ENCODE results near the gene HMGCLL1.

DNA sequence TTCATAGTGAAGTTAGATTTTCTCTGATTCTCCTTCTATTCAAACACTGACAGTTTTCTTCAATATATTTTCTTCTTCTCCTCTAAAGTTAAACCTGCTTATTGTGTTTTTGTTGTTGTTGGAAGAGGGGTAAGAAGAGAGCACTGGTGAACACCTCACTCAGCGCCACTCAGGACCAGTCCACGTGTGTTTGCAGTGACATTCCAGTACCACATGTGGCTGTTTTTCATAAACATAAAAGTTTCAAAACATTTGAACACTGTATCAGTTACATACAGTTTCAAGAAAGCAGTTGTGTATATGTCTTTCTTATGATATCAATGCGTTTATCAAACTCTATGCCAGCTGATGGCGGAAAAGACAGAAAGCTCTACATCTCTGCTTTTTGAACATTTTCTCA is 86.7 kb downstream of the HMGCLL1 start:
- TF ChIP-seq, protein P1, sequence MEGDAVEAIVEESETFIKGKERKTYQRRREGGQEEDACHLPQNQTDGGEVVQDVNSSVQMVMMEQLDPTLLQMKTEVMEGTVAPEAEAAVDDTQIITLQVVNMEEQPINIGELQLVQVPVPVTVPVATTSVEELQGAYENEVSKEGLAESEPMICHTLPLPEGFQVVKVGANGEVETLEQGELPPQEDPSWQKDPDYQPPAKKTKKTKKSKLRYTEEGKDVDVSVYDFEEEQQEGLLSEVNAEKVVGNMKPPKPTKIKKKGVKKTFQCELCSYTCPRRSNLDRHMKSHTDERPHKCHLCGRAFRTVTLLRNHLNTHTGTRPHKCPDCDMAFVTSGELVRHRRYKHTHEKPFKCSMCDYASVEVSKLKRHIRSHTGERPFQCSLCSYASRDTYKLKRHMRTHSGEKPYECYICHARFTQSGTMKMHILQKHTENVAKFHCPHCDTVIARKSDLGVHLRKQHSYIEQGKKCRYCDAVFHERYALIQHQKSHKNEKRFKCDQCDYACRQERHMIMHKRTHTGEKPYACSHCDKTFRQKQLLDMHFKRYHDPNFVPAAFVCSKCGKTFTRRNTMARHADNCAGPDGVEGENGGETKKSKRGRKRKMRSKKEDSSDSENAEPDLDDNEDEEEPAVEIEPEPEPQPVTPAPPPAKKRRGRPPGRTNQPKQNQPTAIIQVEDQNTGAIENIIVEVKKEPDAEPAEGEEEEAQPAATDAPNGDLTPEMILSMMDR (IDR thresholded peaks at IDR 0.05; ENCODE audit: insufficient read depth, low read length), result no peak
- no peak for TF ChIP-seq GABPA (IDR thresholded peaks at IDR 0.05; ENCODE audit: low read depth)
- no peak for TF ChIP-seq POLR2AphosphoS5 (IDR thresholded peaks at IDR 0.05; ENCODE audit: low read depth)

Measured in HL-60 (cell line).